HG02981 (cell line): Measurements from ENCODE around the gene CHAT.

ENCODE experiments used
- ATAC-seq: cut with Tn5 transposase; IDR thresholded peaks from one replicate; pipeline ENCODE4 v1.9.1; 2021; ENCODE audit warnings: mild to moderate bottlenecking, moderate library complexity; ENCODE audit not compliant: unreplicated experiment

Gene CHAT

DNA sequence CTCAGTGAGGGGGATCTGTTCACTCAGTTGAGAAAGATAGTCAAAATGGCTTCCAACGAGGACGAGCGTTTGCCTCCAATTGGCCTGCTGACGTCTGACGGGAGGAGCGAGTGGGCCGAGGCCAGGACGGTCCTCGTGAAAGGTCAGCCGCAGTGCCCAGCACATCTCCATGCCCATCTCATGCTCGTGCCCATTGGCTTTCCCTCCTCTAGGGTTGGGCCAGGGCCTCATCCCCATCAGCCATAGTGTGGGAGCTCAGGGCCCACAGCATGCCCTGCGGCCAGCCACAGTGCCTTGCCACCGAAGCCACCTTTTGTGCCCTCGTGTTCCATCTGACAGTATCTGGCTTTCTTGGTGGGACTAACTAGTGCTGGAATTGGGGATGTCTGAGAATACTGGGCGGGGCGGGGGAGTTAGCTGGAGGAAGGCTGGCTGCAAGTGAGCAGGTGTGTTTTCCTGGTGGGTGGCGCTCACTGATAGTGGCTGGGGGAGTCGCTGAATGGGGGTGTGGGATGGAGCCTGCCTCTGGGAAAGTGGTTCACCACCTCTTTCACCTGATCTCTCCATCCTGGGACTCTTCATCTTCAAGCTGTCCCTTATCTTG, 13.9 kb downstream of the CHAT start:
- ATAC-seq: no peak

DNA sequence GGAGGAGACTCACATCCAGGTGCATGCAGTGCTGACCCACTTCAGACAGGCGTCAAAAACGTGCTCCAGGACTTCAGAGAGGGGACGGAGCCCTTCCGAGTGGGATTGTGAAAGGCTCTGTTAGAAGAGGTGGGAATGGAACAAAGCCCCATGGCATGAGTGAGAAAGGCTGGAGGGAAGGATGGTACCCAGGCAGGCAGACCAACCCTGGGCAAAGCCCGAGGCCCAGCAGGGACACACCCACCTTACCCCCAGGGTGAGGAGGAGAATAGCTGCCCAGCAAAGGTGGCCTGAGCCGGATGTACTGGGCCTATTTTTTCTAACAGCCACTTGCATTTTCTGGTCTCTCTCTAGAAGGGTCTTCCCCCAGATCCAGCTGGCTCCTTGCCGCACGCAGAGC, 14.8 kb downstream of the CHAT start:
- ATAC-seq: no peak

DNA sequence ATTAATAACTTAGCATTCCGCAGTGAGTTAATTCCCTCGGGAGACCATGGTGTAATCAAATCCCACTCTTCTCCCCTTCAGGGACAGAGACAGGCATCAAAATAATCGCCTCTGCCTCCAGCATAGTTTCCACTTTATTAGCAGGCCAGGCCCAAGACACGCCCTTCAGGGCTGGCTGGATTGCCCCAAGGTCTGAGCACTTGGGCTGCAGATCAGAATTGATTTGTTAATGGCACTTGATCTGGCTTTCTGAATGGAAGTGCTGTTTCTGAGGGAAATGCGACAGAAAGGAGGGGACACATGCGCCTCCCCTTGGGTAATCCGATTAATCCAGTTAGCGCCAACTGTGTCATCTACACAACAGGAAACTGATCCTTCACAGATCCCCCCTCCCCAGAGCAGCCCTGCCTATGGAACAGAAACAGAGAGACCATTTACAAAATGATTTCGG, 15.6 kb downstream of the CHAT start:
- ATAC-seq: no peak

DNA sequence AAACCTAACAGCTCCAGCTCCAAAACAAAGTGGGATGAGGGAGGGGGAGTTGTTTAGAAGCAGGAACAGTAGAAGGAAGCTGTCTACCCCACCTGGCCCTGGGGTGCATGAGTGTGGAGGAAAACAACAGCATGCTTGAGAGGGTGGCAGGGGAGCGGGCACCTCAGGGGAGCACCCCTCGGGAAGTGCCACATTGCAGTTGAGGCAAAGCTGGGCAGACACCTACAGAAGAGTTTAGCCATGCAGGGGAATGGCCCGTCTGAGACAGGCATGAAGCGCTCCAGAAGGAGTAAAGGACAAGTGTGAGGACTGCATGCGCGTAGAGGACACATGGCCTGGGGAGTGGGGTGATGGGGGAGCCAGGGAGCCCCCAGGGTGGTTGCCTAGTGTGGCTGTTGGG, 18.1 kb downstream of the CHAT start:
- no peak for ATAC-seq

DNA sequence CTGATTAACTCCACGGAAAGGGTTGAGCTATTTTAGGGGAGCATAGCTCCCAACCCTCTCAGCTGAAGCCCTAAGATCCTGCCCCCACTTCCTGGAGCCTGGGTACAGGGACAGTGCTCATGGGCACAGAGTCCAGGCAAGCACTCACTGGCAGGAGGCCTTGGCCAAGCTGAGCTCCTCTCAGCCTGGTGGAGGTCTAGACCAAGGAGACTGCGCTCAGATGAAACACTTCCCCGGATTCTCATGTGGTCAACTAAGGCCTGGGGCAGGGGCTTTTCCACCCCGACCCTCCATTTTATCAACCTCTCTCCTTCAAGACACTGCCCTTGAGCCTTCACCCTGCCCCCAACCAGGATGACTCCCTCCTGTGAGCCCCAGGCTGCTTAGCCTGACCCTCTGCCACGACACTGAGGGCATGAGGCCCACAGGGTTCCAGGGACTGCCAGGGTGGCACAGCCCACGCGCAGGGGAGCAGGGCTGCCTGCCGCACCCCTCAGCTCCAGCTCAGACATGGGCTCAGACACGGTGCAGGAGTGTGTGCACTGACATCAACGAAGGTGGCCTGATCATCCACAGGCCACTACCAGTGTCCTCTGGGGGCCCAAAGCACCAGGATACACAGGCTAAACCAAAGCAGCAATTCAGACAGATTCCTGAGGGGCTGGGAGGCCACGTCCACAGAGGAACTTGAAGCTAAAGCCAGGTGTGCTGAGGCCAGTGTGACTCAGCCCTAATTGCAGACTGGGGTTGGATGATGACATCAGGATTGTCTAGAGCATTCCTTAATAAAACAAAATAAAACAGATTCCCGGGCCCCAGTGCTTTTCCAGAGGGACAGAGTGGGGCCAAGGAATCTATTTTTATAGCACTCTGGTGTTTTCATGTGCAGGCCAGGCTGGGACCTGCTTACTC, 18.8 kb downstream of the CHAT start:
- ATAC-seq: no peak

DNA sequence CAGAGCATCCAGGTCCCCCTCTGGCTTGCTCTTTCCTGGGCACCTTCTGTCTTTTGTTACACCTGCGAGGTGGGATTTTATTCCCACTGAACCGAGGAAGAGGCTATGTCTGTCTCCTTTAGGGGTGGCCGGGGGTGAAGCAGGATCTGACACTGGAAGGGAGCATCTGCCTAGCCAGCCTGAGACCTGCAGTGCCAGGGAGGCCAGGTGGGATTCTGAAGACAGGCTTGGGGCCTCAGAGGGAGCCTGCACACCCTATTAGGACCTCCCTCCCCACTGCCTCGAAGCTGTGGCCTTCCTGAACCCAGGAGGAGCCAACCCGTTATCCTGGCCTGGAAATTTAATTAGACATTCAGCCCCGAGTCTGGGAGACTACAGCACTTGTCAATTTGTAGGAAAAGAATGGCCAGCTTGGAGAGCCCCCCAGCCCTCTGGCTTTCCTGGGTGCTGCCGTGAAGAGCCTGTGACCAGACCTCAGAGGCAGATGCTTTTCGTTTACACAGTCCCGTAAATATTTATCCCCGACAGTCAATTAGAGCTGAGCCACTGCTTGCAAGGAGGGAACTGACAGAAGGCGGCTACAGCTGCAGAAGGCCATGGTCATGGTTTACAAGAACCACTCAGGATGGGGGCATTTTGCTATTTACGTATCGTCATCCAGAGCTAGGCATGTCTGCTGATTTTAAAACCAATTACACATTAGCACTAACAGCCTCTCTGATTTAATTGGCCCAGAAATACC, 19.7 kb downstream of the CHAT start:
- ATAC-seq: no peak

DNA sequence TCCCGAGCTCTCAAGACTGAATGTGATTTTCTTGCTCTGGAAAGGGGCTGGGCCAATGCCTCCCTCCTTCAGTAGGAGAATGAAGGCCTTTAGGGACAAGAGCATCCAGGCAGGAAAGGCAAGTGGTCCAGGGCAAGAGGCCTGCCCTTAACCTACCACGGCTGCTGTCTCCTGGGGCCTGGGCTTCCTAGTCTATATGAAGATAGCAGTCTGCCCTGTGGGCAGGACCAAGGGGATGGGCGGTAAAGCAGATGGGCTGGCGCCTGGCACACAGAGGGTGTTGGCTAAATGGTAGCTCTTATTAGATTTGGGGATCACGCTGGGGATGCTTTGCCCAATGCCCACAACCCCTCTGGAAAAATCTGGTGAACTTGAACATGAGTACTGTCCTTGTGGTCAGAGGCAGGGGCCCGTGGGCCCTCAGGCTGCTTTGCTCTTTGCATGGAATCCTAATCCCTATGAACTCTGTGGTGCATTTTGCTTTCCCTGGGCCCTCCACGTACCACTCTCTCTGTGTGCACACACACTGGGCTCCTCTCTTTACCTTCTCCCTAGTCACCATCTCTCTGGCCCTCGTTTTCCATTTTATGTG, 20.3 kb downstream of the CHAT start:
- ATAC-seq: no peak

DNA sequence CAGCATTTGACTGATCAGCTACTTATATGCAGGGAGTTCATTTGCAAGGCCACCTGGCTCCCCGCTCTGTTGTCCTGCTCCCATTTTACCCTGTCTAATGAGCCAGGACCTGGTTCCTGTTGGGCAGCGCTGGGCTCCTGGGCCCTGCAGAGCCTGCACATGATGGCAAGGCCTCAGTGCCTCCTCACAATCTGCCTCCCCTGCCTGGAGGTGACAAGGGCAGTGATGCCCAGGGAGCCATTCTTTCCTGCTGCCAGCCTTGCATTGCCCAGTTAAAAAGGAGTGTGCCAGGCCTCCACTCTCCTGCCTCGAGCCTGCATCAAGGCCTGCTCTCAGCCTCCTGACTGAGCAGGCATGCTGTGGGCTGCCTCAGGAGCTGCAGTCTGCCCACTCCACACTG, 28.5 kb downstream of the CHAT start:
- ATAC-seq: no peak

DNA sequence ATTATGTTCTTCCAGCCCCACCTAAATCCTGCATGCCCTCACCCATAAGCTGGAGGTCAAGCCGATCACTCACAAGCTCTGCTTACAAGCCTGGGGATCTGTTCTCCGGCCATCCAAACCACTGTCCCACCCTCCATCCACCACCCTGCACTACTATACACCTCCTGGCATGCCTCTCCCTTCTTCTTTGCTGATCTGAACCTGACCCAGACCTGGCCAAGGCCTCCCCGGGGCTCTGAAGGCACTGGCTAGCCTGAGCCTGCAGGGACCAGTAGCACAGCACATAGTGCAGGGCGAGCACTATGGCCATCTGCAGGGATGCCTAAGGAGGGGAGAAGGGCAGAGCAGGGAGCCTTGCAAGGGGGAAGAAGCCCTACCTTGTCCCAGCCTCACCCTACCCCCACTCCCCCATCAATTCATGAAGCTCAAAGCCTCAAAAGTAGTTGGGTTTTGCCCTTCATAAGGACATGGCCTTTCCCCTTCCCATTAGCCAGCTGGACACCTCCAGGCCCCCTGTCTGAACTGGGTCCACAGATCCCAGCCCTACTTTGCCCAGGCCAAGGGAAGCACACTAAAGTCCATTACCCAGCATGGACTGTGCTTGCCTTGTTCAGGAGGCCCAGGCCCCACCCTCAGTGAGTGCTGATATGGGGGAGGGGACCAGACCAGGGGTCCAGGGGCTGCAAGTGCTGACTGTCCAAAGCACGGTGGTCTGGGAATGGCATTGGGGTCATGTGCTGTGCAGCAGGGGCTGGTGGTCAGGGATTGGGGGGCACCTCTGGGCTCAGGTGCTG, 29.6 kb downstream of the CHAT start:
- ATAC-seq: no peak

DNA sequence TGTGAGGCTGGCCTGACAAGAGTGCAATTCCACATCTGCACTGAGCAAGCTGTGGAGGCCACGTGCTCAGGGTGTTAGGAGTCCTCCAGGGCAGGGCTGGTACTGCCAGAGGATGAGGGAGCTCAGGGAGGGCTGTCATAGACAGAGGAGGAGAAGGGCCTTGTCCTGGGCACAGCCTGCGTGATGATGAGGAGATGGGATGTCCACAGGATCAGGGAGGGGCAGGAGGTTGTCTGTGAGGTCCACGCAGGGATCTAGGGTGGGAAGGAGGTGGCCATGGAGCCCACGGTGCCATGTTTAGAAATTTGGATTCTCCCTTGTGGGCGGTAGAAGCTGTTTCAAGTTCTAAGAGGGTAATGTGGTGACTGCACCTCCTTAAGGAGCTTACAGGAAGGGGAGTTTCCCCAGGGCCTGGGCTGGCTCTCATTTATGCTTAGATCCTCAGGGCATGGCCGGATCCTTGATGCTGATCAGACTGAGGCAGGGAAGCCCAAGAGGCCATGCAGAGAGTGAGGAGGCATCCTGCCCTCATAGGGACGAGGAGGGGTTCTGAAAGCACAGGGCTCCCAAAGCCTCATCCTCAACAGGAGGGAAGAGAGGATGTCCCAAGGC, 30.3 kb downstream of the CHAT start:
- no peak for ATAC-seq

DNA sequence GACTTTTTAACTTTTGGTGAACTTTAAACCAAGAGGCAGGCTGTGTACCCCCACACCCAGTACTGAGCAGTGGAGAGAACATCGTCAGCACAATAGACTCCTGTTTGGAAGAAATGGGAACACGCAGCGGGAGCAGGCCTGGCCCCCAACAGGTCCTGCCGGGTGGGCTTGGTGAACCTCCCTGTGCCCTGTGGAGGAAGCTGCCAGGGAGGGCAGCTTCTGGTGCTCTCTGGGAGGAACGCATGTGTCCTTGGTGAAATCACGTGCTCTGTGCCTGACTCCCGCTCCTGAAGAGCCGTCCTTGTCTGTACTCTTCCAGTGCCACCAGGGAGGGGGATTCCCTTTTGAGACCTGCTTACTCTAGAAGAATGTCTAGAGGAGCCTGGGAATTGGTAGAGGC, 31.6 kb downstream of the CHAT start:
- ATAC-seq: no peak

DNA sequence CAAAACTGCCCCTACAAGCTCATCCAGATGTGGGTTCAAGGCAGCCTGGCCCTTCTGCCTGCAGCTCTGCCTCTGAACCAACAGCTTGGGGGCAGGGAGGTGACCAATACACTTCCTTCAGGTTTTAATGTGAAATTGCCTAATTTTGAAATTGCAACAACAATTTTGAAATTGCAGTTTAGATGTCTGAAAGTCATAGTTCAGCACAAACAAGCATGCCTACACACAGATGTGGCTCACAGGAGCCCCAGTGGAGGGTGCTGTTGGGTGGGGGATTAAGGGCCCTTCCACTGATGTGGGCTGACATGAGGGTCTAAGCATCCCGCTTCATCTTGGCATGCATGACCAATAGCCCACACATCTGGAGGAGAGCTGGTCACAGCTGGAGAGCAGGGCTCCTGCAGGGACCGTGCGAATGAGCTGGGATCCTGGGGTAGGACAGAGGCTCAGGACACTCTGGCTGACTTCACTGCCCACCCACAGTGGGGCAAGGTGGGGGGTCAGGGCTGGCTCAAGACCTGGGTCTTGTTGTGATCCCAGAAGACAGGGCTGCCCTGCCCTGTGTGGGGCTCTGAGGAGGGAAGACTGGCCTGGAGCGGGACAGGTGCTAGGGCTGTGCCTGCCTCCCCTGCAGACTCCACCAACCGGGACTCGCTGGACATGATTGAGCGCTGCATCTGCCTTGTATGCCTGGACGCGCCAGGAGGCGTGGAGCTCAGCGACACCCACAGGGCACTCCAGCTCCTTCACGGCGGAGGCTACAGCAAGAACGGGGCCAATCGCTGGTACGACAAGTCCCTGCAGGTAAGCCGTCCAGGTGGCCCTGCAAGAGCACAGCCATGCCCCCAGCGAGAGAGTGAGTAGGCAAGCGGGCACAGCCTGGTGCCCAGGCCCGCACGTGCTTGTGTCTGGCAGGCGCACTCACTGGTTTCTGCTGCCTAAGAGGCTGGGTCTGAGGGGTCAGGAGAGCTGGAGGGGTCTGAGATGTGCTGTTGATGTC, 32.3 kb downstream of the CHAT start:
- ATAC-seq: no peak

DNA sequence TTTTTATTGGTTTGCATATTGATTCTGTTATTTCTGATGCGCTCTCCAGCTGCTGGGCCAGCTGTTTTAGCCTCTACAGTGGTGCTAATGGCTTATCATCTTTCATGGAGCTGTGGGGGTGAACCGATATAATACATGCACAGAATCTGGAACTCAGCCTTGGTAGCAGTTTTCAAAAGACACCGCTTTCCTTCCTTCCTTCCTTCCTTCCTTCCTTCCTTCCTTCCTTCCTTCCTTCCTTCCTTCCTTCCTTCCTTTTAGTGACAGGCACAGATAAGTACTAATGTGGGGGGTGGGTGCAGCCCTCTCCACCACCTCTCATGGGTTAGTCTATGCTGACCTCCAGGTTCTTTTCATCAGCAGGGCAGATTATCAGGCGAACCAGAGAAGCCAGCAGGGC, 33.7 kb downstream of the CHAT start:
- ATAC-seq: no peak

DNA sequence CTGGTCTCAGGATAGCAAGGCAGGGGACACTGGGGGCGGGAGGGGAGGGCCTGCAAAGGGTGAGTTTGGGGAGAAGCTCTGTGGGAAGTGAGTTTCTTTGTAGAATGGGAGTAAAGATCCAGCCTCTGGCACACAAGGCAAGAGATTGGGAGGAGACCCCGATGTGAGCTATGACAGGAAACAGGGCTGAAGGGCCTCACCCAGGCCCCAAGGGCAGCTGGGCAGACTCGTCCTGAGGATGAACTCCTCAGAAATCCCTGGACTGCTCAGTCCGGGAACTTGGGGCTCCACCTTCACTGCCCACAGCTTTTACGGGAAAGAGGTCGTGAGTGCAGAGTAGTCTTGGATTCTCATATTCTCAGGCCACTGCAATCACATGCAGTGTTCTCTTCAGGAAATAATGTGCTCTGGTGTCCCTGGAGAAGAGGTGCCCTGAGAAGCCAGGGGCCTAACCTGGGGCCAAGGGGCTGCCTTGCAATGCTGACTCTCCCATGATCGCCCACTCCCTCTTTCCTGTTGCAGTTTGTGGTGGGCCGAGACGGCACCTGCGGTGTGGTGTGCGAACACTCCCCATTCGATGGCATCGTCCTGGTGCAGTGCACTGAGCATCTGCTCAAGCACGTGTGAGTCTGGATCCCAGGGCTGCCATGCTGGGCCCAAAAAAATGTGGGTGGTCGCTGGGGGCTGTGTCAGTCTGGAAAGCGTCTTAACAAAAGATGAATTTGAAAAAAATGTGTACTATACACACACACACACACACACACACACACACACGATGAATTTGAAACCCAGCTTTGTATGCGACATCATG, 34.4 kb downstream of the CHAT start:
- no peak for ATAC-seq

DNA sequence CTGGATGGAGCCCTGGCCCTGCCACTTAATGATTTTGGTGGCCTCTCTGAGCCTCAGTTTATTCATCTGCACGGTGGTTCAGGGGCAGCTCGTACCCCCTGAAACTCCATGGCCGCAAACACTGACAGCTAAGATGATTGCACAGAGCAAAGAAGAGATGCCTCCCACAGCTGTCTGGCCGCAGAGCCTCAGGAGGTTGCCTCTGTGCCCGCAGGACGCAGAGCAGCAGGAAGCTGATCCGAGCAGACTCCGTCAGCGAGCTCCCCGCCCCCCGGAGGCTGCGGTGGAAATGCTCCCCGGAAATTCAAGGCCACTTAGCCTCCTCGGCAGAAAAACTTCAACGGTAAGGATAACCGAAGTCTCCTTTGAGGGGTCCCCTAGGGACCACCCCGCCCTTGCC, 35.5 kb downstream of the CHAT start:
- ATAC-seq: no peak

DNA sequence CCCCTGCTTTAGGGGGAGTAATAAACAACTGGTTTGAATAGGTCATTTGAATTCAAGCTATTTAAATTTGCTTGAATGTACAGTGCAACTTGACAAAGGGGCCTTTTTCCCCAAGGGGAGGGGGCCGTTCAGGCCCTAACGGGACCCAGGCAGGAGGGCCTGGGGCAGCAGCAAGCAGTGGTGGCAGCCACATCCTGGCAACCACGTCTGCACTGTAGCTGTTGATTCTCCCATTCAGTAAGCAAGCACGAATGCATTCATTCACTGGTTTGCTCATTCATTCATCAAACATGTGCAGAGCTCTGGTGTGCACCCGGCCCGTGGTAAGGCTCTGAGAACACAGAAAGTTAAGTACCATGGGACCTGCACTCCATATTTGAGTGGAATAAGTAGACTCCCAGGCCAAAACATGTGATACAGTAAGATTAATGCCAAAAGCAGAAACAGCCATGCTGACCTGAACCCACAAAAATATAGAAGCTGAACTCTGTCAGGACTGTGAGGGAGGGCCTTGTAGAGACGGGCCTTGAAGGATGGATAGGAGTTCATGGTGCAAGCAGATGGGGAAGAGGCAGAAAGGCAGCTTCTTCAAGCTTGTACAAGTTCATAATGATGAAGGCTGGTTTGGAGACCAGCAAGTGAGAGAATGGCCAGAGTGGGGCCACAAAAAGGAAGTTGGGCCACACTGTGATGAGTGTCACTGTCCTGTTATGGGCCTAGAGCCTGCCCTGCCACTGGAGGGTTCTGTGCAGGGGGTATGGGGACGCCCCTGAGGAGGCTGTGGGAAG, 36.3 kb downstream of the CHAT start:
- ATAC-seq: no peak

DNA sequence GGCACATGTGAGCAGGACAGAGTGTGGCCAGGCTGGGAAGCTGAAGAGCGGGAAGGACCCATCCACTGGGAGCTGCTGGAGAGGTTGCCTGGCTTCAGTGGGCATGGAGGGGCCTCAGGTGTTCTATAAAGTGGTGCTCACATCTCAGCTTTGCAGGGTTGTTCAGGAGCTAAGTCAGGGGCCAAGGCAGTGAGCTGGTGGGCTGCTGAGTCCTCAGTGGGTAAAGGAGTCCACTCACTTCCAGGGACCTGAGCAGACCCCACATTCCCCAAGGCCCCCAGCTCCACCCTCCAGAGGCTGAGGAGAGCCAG, 36.8 kb downstream of the CHAT start:
- no peak for ATAC-seq
